Muscle of back (tissue), 11 donors: ENCODE results near the gene PSMD9. TPM values are rescaled to one million over a fixed set of nuclear protein-coding genes. Genes with fewer than 3 reads are reported as not detected.

Source experiments
- DNase-seq, 3 donors: peaks; one replicate each; pipeline versions ENCODE4 v3.0.0 to v3.0.0-alpha.2; 2013
- polyA plus RNA-seq, 10 donors: library from polyadenylated mRNA; unstranded; fragments of 120-200 nt; gene quantifications; one replicate each; pipeline ENCODE4 v1.2.1, GENCODE V29; 2013; ENCODE audit not compliant: insufficient read length in 10 of 10

PSMD9 gene
- polyA plus RNA-seq, 10 donors = 33.4 to 56.1 (median 42.0) TPM

DNA sequence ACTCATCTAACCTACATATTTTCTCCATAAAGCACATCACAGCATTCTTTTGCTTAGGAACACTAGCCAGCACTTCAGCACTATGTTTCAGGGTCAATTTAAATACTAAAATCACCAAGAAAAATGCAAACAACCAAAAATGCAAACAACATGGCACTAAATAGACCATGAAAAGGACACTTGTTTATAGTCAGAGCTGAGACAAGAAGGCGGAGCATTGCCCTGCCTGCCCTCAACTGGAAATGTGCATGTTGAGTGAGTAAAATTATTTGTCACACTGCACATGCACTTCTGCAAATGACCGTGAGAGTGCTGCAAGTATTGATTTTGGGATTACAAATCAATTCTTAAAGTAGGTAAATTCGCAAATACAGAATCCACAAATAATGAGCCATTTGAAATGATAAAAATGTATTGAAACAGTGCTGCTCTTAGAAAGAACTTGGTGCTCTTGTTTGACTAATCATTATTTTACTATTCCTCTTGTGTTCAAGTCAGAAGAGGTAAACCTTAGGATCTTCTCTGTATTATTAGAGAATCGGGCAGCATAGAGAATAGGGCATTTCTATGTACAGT, 64.6 kb downstream of the PSMD9 start:
- DNase-seq = no peak

DNA sequence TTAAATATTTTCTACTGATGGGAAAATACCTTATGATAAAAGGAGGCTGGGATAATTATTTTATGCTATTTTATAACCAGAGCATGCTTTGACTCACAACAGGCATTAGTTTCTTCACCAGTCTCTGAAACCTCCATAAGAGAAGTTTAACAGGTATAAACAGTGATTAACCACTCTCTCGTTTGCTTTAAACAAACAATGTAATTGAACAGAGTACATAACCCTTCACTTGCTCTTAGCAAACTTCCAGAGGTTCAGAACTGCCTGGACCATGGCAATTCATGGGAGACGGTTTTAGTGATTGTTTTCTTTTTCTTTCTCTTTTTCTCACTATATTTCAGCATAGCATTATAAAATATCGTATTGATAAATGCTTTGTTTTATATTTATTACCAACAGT, 65.1 kb downstream of the PSMD9 start:
- no peak for DNase-seq

DNA sequence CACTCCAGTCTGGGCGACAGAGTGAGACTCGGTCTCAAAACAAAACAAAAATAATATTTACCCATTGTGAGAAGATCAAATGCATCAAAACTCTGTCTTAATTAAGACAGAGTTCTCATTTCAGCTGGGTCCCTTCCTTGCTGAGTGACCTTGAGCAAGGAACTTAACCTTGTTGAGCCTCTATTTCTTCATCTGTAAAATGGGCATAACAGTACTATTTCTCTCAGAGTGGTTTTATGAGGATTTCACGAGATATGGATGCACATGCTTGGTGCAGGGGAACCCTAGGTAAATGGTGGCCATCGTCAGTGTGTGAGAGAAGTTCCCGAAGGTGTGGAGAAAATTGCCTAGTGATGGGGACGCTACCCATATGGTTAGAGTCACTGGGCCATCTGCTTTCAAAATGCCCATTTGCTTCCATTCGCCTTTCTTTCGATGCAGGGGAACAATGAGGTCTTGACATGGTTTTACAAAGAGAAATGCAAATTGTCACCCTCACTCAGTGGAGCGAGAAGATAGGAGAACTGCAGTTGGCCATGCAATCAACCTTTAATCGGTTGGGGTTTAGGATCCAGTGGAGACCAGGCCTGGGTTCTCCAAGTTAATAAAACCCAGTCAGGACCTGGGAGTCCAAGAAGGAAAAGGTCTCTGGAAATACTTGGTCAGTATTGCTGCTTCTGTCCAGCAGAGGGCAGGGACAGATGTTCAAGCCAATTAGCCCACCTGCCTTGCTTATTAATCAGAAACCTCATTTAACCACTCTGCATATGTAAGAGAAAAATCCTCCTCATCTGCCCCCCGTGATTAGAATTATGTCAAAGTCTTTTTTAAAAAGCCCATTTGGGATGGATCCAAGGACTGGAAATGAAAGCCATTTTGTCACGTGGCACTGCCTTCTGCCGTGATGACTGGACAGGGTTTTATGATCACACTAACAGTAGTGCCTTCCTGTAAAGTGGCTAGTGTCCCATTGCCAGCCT, 67.0 kb downstream of the PSMD9 start:
- no peak for DNase-seq

DNA sequence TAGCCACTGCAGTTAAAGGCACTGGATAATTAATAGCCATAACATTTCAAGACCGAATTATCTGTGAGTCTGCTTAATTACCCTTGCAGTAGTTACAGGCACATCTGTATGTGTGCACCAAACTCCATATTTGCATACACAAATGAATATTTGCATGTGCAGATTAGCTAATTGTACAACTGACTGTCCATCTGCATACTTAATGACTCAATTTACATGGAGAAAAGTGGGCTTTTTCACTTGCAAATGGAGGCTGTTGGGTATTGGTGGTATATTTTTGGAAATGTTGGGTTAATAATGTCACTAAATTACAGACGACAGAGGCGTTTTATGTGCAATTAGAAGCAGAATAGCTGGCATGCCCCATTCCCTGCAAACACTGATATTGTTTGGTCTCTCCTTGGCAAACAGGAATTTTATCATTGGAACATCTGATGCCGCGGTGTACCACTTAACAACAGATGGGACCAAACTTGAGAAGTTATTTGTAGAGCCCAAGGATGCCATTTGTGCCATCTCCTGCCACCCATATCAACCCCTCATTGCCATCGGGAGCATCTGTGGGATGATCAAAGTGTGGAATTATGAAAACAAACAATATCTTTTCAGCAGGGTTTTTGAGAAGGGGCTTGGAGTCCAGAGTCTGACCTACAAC, 69.4 kb downstream of the PSMD9 start:
- no peak for DNase-seq

DNA sequence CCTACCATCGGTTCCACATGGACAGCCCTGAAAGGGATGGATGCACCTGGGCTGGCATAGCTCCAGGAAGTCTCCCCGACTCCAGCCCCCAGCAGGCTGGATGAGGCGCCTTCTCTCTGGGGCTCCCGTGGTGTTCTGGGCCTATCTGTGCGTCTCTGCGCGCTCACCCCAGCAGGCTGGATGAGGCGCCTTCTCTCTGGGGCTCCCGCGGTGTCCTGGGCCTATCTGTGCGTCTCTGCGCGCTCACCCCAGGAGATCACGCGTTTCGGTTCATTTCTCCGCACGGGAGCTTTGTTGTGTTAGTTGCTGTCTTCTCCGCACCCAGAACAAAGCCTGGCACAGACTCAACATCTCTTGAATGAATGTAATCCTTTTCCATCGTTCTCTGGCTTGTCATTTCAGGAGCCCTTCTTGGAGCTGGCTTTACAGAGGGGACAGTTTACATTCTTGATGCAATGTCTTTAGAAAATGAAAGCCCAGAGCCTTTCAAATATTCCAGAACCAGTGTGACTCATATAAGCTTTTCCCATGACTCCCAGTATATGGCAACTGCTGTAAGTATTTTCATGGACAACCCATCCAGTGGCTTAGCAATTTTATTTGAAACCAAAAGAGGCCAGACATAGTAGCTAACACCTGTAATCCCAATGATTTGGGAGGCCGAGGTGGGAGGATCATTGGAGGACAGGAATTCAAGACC, 70.1 kb downstream of the PSMD9 start:
- DNase-seq = no peak

DNA sequence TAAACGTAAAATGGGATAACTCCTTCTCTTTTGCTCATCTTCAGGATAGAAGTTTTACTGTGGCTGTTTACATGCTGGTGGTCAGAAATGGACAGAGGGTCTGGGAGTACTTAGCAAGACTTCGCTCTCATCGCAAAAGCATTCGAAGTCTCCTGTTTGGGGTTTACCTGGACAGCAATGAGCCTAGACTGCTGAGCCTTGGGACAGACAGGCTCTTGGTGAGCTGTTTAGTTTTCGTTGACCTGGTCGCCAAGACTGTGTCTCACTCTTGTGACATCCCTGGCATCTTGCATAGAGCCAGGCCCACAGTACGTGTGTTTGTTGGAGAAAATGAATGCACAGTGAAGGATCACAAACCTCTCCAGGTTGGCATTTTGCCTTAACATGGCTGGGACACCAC, 72.0 kb downstream of the PSMD9 start:
- DNase-seq = no peak

DNA sequence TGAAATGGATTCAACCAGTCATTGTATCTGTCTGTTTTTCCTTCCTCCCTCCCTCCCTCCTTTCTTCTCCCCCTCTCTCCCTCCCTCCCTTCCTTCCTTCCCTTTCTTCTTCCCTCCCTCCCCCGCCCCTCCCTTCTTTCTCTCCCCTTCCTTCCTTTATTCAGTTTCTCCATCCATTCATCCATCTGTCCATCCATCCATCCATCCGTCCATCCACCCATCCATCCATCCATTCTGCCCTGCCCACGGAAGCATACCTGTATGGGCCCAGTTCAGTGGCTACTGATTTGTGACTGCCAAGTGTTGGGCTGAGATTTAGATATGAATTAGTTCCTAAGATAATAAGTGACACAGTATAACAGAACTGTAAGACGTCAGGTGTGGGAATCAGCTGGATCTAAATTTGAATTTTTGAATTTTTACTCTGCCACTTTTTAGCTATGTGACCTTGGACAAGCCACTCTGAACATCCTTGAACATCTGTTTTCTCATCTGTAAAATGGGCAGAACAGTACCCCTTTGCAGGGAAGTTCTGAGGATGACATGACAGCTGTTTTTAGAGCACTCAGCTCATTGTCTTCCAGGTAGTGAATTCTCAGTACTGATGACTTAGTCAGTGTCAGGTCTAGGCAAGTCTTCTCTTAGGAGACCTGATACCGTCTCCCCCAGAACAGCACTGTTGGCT, 72.7 kb downstream of the PSMD9 start:
- DNase-seq = no peak

DNA sequence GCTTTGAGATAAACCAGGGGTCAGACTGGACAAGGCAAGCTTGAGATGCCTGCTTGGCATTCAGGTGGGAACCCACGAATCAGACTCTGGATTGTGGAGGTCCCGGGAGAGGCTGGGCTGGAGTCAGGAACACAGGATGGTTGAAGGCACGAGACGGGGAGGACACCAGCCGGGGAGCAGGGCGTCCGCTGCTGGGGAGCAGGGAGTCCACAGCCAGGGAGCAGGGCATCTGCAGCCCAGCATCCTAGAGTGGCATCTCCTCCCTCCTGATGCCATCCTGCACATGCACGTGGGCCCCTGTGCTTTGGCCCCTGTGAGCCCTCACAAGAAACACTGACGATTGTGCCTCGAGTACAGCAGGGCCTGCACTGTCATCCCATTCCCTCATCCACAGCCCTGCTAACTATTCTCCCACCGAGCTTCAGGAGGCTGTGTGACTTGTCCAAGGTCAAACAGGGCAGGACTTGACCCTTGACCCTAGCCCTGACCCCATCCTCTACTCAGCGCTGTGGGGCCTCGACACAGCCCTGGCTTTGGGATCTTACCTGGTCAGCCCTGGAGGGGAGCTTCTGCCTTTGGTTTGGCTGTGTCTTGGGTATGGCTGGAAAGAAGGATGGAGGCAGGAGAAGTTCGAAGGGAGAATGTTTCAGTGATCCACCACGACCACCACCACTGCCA, 74.9 kb downstream of the PSMD9 start:
- no peak for DNase-seq

DNA sequence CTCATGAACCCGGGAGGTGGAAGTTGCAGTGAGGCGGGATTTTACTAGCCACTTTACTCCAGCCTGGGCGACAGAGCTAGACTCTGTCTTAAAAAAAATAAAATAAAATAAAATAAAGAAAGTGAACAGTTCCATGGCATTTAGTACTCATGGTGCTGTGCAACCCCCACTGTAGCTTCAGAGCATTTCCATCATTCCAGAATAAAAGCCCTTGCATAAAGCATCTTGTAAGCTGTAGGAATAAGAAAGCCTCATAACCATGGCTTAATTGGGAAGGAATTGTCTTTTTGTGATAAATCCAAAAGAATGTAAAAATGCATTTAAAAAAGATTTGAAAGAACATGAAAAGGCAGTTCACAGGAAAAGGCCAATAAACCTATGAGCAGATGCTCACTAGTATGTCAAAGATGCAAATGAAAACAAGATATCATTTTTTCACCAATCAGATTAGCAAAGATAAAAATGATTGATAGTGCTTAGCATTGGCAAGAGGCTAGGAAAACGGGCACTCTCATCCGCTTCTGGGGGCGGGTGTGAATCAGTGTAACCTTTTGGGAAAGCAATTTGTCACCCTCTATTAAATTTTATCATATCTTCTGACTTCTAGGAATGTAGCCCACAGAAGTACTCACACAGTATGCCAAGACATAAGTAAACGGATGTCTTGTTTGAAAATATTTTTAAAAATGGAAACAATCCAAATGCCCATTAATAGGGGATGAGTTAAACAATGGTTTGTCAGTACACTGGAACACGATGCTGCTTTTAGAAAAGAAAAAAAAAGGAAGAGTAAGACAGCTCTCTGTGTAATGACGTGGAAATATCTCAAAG, 76.4 kb downstream of the PSMD9 start:
- DNase-seq = peak in 1 of 3 donors; percentile 76

DNA sequence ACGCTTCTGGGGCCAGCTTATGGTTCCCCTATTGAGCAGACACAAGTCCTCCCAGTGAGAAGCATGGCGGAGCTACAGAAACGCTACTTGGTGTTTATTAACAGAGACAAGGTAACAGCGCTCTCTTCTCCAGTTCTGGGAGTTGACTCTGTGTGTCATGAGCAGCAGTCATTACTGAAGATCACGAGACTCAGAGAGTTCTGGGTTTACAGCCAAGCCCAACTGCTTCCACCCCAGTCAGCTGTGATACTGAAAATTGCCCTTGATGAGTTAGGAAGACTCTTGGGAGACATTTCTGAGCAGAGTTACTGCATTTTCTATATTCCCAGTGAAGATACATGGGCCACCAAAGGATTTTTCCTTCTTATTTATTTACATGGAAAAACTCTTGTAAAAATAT, 78.4 kb downstream of the PSMD9 start:
- DNase-seq = no peak

Other genes starting within 250 kb of the PSMD9 start
- under 1 TPM; 0.12 to 0.74 (median 0.29) TPM for gene MORN3, start 219.1 kb upstream of the PSMD9 start, polyA plus RNA-seq
- gene TMEM120B, start 176.0 kb upstream of the PSMD9 start, polyA plus RNA-seq = 10 to 100 TPM; 10.6 to 22.9 (median 17.0) TPM
- gene RHOF, start 95.1 kb upstream of the PSMD9 start, polyA plus RNA-seq = 1 to 10 TPM; 1.3 to 4.6 (median 2.2) TPM
- 10 to 100 TPM in 3 of 10 donors, 1 to 10 TPM in 7; 6.6 to 11.2 (median 8.7) TPM for gene SETD1B, start 84.8 kb upstream of the PSMD9 start, polyA plus RNA-seq
- under 1 TPM in 2 of 10 donors, not detected in 8; 0.11 to 0.14 TPM for gene HPD, start 29.9 kb upstream of the PSMD9 start, polyA plus RNA-seq
- 1 to 10 TPM in 7 of 10 donors, under 1 TPM in 3; 0.54 to 2.2 (median 1.2) TPM for gene CFAP251, start 29.8 kb downstream of the PSMD9 start, polyA plus RNA-seq
- gene BCL7A, start 133.1 kb downstream of the PSMD9 start, polyA plus RNA-seq = 10 to 100 TPM; 12.5 to 17.5 (median 14.7) TPM
- 10 to 100 TPM; 22.1 to 36.0 (median 28.1) TPM for gene MLXIP, start 190.0 kb downstream of the PSMD9 start, polyA plus RNA-seq